Progenitor cell of endocrine pancreas (in vitro differentiated cells): ENCODE results near the gene UTF1. TPM values are rescaled to one million over a fixed set of nuclear protein-coding genes. Genes with fewer than 3 reads are reported as not detected.
"Not testable (repeated sequence)": the region's sequence is repeated elsewhere in the genome, so short reads cannot be mapped to it uniquely, and the experiment has no call there.

ENCODE experiments used
- DNase-seq: peaks from one replicate; pipeline ENCODE4 v3.0.0; 2021; ENCODE audit warnings: low spot score; ENCODE audit not compliant: unreplicated experiment
- H3K27ac Mint-ChIP-seq: 2 replicates; pipeline ENCODE4 v1.8.0; 2021; ENCODE audit warnings: mild to moderate bottlenecking, moderate library complexity, mixed read lengths
- H3K27me3 Mint-ChIP-seq: 2 replicates; pipeline ENCODE4 v1.8.0; 2021; ENCODE audit warnings: mixed read lengths
- H3K36me3 Mint-ChIP-seq: 2 replicates; pipeline ENCODE4 v1.8.0; 2022; ENCODE audit warnings: mixed read lengths; ENCODE audit not compliant: insufficient read depth
- H3K4me1 Mint-ChIP-seq: 2 replicates; pipeline ENCODE4 v1.8.0; 2021; ENCODE audit warnings: low read depth, mixed read lengths
- H3K4me3 Mint-ChIP-seq: 2 replicates; pipeline ENCODE4 v1.8.0; 2021; ENCODE audit warnings: low read depth, mild to moderate bottlenecking, moderate library complexity, mixed read lengths
- H3K9me3 Mint-ChIP-seq: 2 replicates; pipeline ENCODE4 v1.8.0; 2021; ENCODE audit warnings: low read depth, mixed read lengths
- total RNA-seq: library from RNA; stranded (reverse); gene quantifications from 2 replicates; pipeline ENCODE4 v1.2.1, GENCODE V29; 2021
- TF ChIP-seq, protein P1 (sequence below): fragments of 200-600 bp; sonication (generic); IDR thresholded peaks from one replicate; pipeline ENCODE4 v1.5.0; 2021; ENCODE audit warnings: antibody characterized with exemption, mild to moderate bottlenecking; ENCODE audit not compliant: unreplicated experiment

The UTF1 gene
- total RNA-seq, 1 donor from 2014 or later: not detected

- Mint-ChIP-seq H3K9me3 (no peaks in the 10 kb centered on the region), H3K36me3 (no peaks in the 10 kb centered on the region), H3K27ac (peak overlapping the region; percentile 20), H3K4me3 (peak overlapping the region; percentile 68), H3K4me1 (peaks cover 5% of the 10 kb centered on the region), H3K27me3 (peaks cover 22% of the 10 kb centered on the region)
- DNase-seq: no peak
- TF ChIP-seq, protein P1, sequence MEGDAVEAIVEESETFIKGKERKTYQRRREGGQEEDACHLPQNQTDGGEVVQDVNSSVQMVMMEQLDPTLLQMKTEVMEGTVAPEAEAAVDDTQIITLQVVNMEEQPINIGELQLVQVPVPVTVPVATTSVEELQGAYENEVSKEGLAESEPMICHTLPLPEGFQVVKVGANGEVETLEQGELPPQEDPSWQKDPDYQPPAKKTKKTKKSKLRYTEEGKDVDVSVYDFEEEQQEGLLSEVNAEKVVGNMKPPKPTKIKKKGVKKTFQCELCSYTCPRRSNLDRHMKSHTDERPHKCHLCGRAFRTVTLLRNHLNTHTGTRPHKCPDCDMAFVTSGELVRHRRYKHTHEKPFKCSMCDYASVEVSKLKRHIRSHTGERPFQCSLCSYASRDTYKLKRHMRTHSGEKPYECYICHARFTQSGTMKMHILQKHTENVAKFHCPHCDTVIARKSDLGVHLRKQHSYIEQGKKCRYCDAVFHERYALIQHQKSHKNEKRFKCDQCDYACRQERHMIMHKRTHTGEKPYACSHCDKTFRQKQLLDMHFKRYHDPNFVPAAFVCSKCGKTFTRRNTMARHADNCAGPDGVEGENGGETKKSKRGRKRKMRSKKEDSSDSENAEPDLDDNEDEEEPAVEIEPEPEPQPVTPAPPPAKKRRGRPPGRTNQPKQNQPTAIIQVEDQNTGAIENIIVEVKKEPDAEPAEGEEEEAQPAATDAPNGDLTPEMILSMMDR: no peak
Observed at GRCh38 chr10:133260895-133261725, 31.1 kb downstream of the UTF1 start.

GRCh38 chr10:133261726-133262325, 31.8 kb downstream of the UTF1 start:
- Mint-ChIP-seq H3K27ac (no peak overlapping the region), H3K4me1 (peaks cover 5% of the 10 kb centered on the region), H3K9me3 (no peaks in the 10 kb centered on the region), H3K27me3 (peaks cover 22% of the 10 kb centered on the region), H3K36me3 (no peaks in the 10 kb centered on the region), H3K4me3 (peak overlapping the region; percentile 70)
- TF ChIP-seq, protein P1: no peak
- peak; percentile 66 for DNase-seq

DNA sequence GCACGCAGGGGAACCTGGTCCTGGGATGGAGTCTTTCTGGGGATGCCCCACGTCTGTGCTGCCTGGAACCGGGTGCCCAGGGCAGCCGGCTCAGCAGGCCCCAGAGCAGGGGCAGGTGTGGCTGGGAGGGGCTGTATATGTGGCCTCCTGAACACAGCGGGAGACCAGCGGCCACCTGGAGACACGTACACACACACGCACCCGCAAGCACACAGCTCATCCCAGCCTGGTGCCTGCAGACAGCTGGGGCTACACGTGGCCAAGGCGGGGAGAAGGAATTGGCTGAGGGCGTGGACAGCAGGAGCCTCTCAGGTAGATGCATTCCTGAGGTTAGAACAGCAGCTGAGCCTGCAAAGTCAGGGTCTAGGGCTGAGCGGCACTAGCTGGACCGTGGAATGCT, 32.7 kb downstream of the UTF1 start:
- Mint-ChIP-seq H3K27me3 (peaks cover 19% of the 10 kb centered on the region), H3K4me3 (no peak overlapping the region), H3K27ac (no peak overlapping the region), H3K9me3 (no peaks in the 10 kb centered on the region), H3K36me3 (no peaks in the 10 kb centered on the region), H3K4me1 (peaks cover 3% of the 10 kb centered on the region)
- DNase-seq: no peak
- TF ChIP-seq, protein P1: no peak

- H3K27ac Mint-ChIP-seq: no peak overlapping the region
- H3K4me3 Mint-ChIP-seq: no peak overlapping the region
- TF ChIP-seq, protein P1: no peak
- peaks cover 19% of the 10 kb centered on the region for H3K27me3 Mint-ChIP-seq
- H3K9me3 Mint-ChIP-seq: no peaks in the 10 kb centered on the region
- H3K36me3 Mint-ChIP-seq: no peaks in the 10 kb centered on the region
- peaks cover 3% of the 10 kb centered on the region for H3K4me1 Mint-ChIP-seq
- no peak for DNase-seq
Observed at GRCh38 chr10:133263674-133264073, 33.7 kb downstream of the UTF1 start.

DNA sequence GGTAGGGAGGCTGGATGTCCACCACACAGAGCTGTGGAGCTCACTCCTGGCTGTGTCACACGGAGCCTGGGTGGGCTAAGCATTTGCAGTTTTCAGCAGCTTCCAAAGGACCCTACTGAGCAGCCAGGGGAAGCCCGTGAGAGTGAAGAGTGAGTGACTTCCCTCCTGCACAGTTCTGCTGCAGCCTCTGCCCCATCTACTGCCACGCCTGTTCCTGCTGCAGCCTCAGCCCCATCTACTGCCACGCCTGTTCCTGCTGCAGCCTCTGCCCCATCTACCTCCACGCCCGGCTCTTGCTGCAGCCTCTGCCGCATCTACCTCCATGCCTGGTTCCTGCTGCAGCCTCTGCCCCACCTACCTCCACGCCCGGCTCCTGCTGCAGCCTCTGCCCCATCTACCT, 34.4 kb downstream of the UTF1 start:
- Mint-ChIP-seq H3K36me3 (no peaks in the 10 kb centered on the region), H3K27me3 (peaks cover 16% of the 10 kb centered on the region), H3K4me1 (peaks cover 3% of the 10 kb centered on the region), H3K27ac (no peak overlapping the region), H3K9me3 (no peaks in the 10 kb centered on the region), H3K4me3 (no peak overlapping the region)
- no peak for DNase-seq
- TF ChIP-seq, protein P1: no peak

GRCh38 chr10:133265052-133265451, 35.0 kb downstream of the UTF1 start:
- not testable (repeated sequence) for H3K27ac Mint-ChIP-seq, H3K9me3 Mint-ChIP-seq, H3K4me1 Mint-ChIP-seq, H3K4me3 Mint-ChIP-seq, H3K36me3 Mint-ChIP-seq, DNase-seq
- H3K27me3 Mint-ChIP-seq: peaks cover 13% of the 10 kb centered on the region
